ENCODE data around the gene PTGFRN. TPM values are rescaled to one million over a fixed set of nuclear protein-coding genes. Genes with fewer than 3 reads are reported as not detected.
"Not testable (repeated sequence)": the region's sequence is repeated elsewhere in the genome, so short reads cannot be mapped to it uniquely, and the experiment has no call there.

Gene PTGFRN
- total and polyA plus RNA-seq, 5 experiments from 2014 or later, result 0.09 to 0.47 (median 0.23) TPM; not detected in 2

GRCh38 chr1:116875946-116876345 is 33.8 kb upstream of the PTGFRN start:
- POLR2A ChIA-PET, H3K27ac Mint-ChIP-seq, H3K9me3 Mint-ChIP-seq, ATAC-seq, H3K36me3 Mint-ChIP-seq, H3K27me3 Mint-ChIP-seq, H3K4me3 Mint-ChIP-seq, DNase-seq: not testable (repeated sequence)
- peaks cover 7 to 17% (median 14%) of the 10 kb centered on the region in 4 donors for H3K4me1 Mint-ChIP-seq

- Mint-ChIP-seq H3K4me3 (peak overlapping the region in 1 of 10 donors; percentile 26), H3K9me3 (no peaks in the 10 kb centered on the region), H3K27me3 (peaks cover 0 to 5% (median 0%) of the 10 kb centered on the region in 5 donors), H3K27ac (peak overlapping the region in 2 of 10 donors; percentile 27 to 28), H3K36me3 (no peaks in the 10 kb centered on the region), H3K4me1 (peaks cover 7 to 23% (median 14%) of the 10 kb centered on the region in 4 donors)
- DNase-seq, result no peak
- no peak for ATAC-seq
- POLR2A ChIA-PET, result interaction anchor here (0.7 to 1.6 kb wide), 6 partner anchors 60 to 183 kb away, joined by 3 to 5 read pairs (median 4); partner anchors contain the start of gene TTF2
Observed at GRCh38 chr1:116877141-116877818, 32.4 kb upstream of the PTGFRN start.

- no peak overlapping the region for H3K4me3 Mint-ChIP-seq
- peaks cover 4 to 17% (median 10%) of the 10 kb centered on the region in 4 donors for H3K4me1 Mint-ChIP-seq
- POLR2A ChIA-PET, result interaction anchor here (0.8 to 1.6 kb wide), 3 partner anchors 62 to 179 kb away, joined by 3 to 4 read pairs (median 3); partner anchors contain the start of gene CD2
- DNase-seq (peak in 2 of 10 donors; percentile 7 to 14), ATAC-seq (peak in 1 of 2 donors; percentile 23)
- no peaks in the 10 kb centered on the region for H3K27me3 Mint-ChIP-seq
- H3K27ac Mint-ChIP-seq, result no peak overlapping the region
- no peaks in the 10 kb centered on the region for H3K9me3 Mint-ChIP-seq
- no peaks in the 10 kb centered on the region for H3K36me3 Mint-ChIP-seq
Observed at GRCh38 chr1:116878804-116879477, 30.8 kb upstream of the PTGFRN start.

GRCh38 chr1:116879478-116880133 is 30.1 kb upstream of the PTGFRN start:
- no peaks in the 10 kb centered on the region for H3K27me3 Mint-ChIP-seq
- H3K27ac Mint-ChIP-seq, result no peak overlapping the region
- DNase-seq (peak in 1 of 10 donors; percentile 4), ATAC-seq (no peak)
- H3K9me3 Mint-ChIP-seq, result no peaks in the 10 kb centered on the region
- H3K4me1 Mint-ChIP-seq, result peaks cover 4 to 16% (median 8%) of the 10 kb centered on the region in 4 donors
- H3K36me3 Mint-ChIP-seq, result no peaks in the 10 kb centered on the region
- H3K4me3 Mint-ChIP-seq, result no peak overlapping the region
- POLR2A ChIA-PET, result interaction anchor here (0.8 to 1.2 kb wide), 2 partner anchors 125 to 179 kb away, joined by 3 read pairs; partner anchors contain the start of gene CD2

GRCh38 chr1:116880917-116881316 is 28.8 kb upstream of the PTGFRN start:
- H3K4me1 Mint-ChIP-seq, result peaks cover 0 to 6% (median 0%) of the 10 kb centered on the region in 4 donors
- no peak overlapping the region for H3K27ac Mint-ChIP-seq
- H3K9me3 Mint-ChIP-seq, result no peaks in the 10 kb centered on the region
- no peaks in the 10 kb centered on the region for H3K36me3 Mint-ChIP-seq
- H3K27me3 Mint-ChIP-seq, result no peaks in the 10 kb centered on the region
- no peak for ATAC-seq
- no peak overlapping the region for H3K4me3 Mint-ChIP-seq
- no peak for DNase-seq
- POLR2A ChIA-PET, result interaction anchor here (0.7 kb wide), 1 partner anchor 191 kb away, joined by 3 read pairs; no protein-coding TSS in a partner anchor

GRCh38 chr1:116881879-116882520 is 27.7 kb upstream of the PTGFRN start:
- peaks cover 0 to 6% (median under 1%) of the 10 kb centered on the region in 4 donors for H3K4me1 Mint-ChIP-seq
- DNase-seq (no peak), ATAC-seq (no peak)
- H3K27ac Mint-ChIP-seq, result no peak overlapping the region
- H3K4me3 Mint-ChIP-seq, result no peak overlapping the region
- no peaks in the 10 kb centered on the region for H3K36me3 Mint-ChIP-seq
- no peaks in the 10 kb centered on the region for H3K27me3 Mint-ChIP-seq
- POLR2A ChIA-PET, result interaction anchor here (0.6 to 0.9 kb wide), 3 partner anchors 125 to 190 kb away, joined by 3 to 4 read pairs (median 3); no protein-coding TSS in a partner anchor
- no peaks in the 10 kb centered on the region for H3K9me3 Mint-ChIP-seq

- no peaks in the 10 kb centered on the region for H3K27me3 Mint-ChIP-seq
- no peaks in the 10 kb centered on the region for H3K9me3 Mint-ChIP-seq
- H3K36me3 Mint-ChIP-seq, result no peaks in the 10 kb centered on the region
- H3K27ac Mint-ChIP-seq, result no peak overlapping the region
- H3K4me3 Mint-ChIP-seq, result no peak overlapping the region
- POLR2A ChIA-PET, result interaction anchor here (0.7 kb wide), 2 partner anchors 105 to 134 kb away, joined by 4 read pairs; no protein-coding TSS in a partner anchor
- ATAC-seq, result no peak
- H3K4me1 Mint-ChIP-seq, result peaks cover 0 to 6% (median under 1%) of the 10 kb centered on the region in 4 donors
- DNase-seq, result no peak
Observed at GRCh38 chr1:116882866-116883265, 26.9 kb upstream of the PTGFRN start.

GRCh38 chr1:116886291-116886878 is 23.3 kb upstream of the PTGFRN start:
- H3K27ac Mint-ChIP-seq, result no peak overlapping the region
- no peaks in the 10 kb centered on the region for H3K36me3 Mint-ChIP-seq
- POLR2A ChIA-PET, result no interaction called here

GRCh38 chr1:116887212-116887611 is 22.5 kb upstream of the PTGFRN start:
- no peak for DNase-seq
- H3K27ac Mint-ChIP-seq, result no peak overlapping the region
- ATAC-seq, result no peak
- peaks cover 0 to under 1% (median 0%) of the 10 kb centered on the region in 3 donors for H3K36me3 Mint-ChIP-seq
- POLR2A ChIA-PET, result no interaction called here
- H3K27me3 Mint-ChIP-seq, result peaks cover 0 to 4% (median 0%) of the 10 kb centered on the region in 5 donors
- H3K4me1 Mint-ChIP-seq, result peaks cover 0 to 2% (median 0%) of the 10 kb centered on the region in 4 donors
- no peaks in the 10 kb centered on the region for H3K9me3 Mint-ChIP-seq
- no peak overlapping the region for H3K4me3 Mint-ChIP-seq

More at GRCh38 chr1:116886291-116886878, 23.3 kb upstream of the PTGFRN start:
- peaks cover 0 to 6% (median under 1%) of the 10 kb centered on the region in 4 donors for H3K4me1 Mint-ChIP-seq
- DNase-seq (no peak), ATAC-seq (no peak)
- no peaks in the 10 kb centered on the region for H3K9me3 Mint-ChIP-seq
- no peak overlapping the region for H3K4me3 Mint-ChIP-seq
- H3K27me3 Mint-ChIP-seq, result peaks cover 0 to 3% (median 0%) of the 10 kb centered on the region in 5 donors

GRCh38 chr1:116889380-116889779 is 20.3 kb upstream of the PTGFRN start:
- POLR2A ChIA-PET, result no interaction called here
- no peak overlapping the region for H3K4me3 Mint-ChIP-seq
- peaks cover 0 to 7% (median 3%) of the 10 kb centered on the region in 9 donors for H3K9me3 Mint-ChIP-seq
- no peak for DNase-seq
- ATAC-seq, result no peak
- H3K27me3 Mint-ChIP-seq, result peaks cover 0 to 6% (median 0%) of the 10 kb centered on the region in 5 donors
- no peak overlapping the region for H3K27ac Mint-ChIP-seq
- peaks cover 0 to 2% (median 0%) of the 10 kb centered on the region in 4 donors for H3K4me1 Mint-ChIP-seq
- H3K36me3 Mint-ChIP-seq, result peaks cover 0 to 3% (median 3%) of the 10 kb centered on the region in 3 donors

- peak overlapping the region in 1 of 10 donors; percentile 38 for H3K4me3 Mint-ChIP-seq
- no peak for DNase-seq
- H3K4me1 Mint-ChIP-seq, result peaks cover 0 to 2% (median 0%) of the 10 kb centered on the region in 4 donors
- no peak overlapping the region for H3K27ac Mint-ChIP-seq
- ATAC-seq, result no peak
- POLR2A ChIA-PET, result no interaction called here
- peaks cover 0 to 11% (median 10%) of the 10 kb centered on the region in 3 donors for H3K36me3 Mint-ChIP-seq
- H3K27me3 Mint-ChIP-seq, result peaks cover 0 to 6% (median 0%) of the 10 kb centered on the region in 5 donors
- H3K9me3 Mint-ChIP-seq, result peaks cover 0 to 18% (median 8%) of the 10 kb centered on the region in 9 donors
Observed at GRCh38 chr1:116891396-116892079, 18.2 kb upstream of the PTGFRN start.
